H1 (cell line): ENCODE data around the gene KPNA6. TPM values are rescaled to one million over a fixed set of nuclear protein-coding genes. Genes with fewer than 3 reads are reported as not detected.

Source experiments
- CTCF ChIA-PET: fragments of 300-600 bp; sonication (Branson Sonifier 250); formaldehyde crosslinking; loops from one replicate; lab custom pipeline; 2021; ENCODE audit not compliant: partially characterized antibody; lab: Charles Lee
- POLR2A ChIA-PET: fragments of 300-600 bp; sonication (Branson Sonifier 250); formaldehyde crosslinking; loops from one replicate; lab custom pipeline; 2021; ENCODE audit warnings: inconsistent platforms; ENCODE audit not compliant: partially characterized antibody; lab: Charles Lee
- DNase-seq, 2 experiments: peaks; one replicate each; pipeline versions ENCODE4 v3.0.0 to v3.0.0-alpha.2; 2010 to 2022; ENCODE audit warnings: low spot score in 2 of 2, low read depth in 1 of 2, mixed read lengths in 1 of 2
- FAIRE-seq: peaks from 2 replicates; lab custom pipeline; 2011; peaks lifted over from hg19 to GRCh38; lab: Jason Lieb, UNC
- H2AFZ ChIP-seq: 2 replicates; pipeline ENCODE4 v1.8.1; 2012; ENCODE audit warnings: low read length, inconsistent platforms
- H2AK5ac ChIP-seq: 2 replicates; pipeline ENCODE4 v1.6.1; 2013; ENCODE audit warnings: low read depth, low read length
- H2BK120ac ChIP-seq: replicated peaks from 2 replicates; pipeline ENCODE3; 2013; ENCODE audit warnings: low read depth, low read length, inconsistent platforms
- H2BK12ac ChIP-seq: 2 replicates; pipeline ENCODE4 v1.6.1; 2013; ENCODE audit warnings: low read depth, low read length
- H2BK15ac ChIP-seq: 2 replicates; pipeline ENCODE4 v1.6.1; 2013; ENCODE audit warnings: low read length
- H2BK20ac ChIP-seq: 2 replicates; pipeline ENCODE4 v1.6.1; 2013; ENCODE audit warnings: low read length
- H2BK5ac ChIP-seq: 2 replicates; pipeline ENCODE4 v1.6.1; 2013; ENCODE audit warnings: low read depth, low read length
- H3K14ac ChIP-seq: 2 replicates; pipeline ENCODE4 v1.6.1; 2013; ENCODE audit warnings: inconsistent platforms; ENCODE audit not compliant: insufficient read length
- H3K18ac ChIP-seq: 2 replicates; pipeline ENCODE4 v1.6.1; 2013; ENCODE audit warnings: low read length; ENCODE audit errors: extremely low read depth
- H3K23ac ChIP-seq: 2 replicates; pipeline ENCODE4 v1.6.1; 2013; ENCODE audit warnings: inconsistent platforms; ENCODE audit not compliant: insufficient read length
- H3K23me2 ChIP-seq: 2 replicates; pipeline ENCODE4 v1.6.1; 2013; ENCODE audit warnings: low read depth, low read length
- H3K27ac ChIP-seq: 2 replicates; pipeline ENCODE4 v1.6.1; 2011; ENCODE audit warnings: low read depth, low read length, inconsistent platforms
- H3K27me3 ChIP-seq, 4 experiments: replicated peaks in 1 of 4; 1 replicate in 1 of 4; 2 replicates in 3 of 4; pipeline versions ENCODE4 v1.6.1 to v1.8.1; 2011 to 2013; ENCODE audit warnings: low read length in 3 of 4, mild to moderate bottlenecking in 3 of 4, inconsistent platforms in 2 of 4, mixed read lengths in 2 of 4, moderate library complexity in 1 of 4; ENCODE audit not compliant: control insufficient read depth in 3 of 4, insufficient read depth in 3 of 4; ENCODE audit errors: extremely low read depth in 1 of 4
- H3K36me3 ChIP-seq, 4 experiments: 2 replicates each; pipeline versions ENCODE4 v1.6.1 to v1.8.1; 2011 to 2013; ENCODE audit warnings: mild to moderate bottlenecking in 4 of 4, low read length in 3 of 4, moderate library complexity in 2 of 4, control low read depth in 1 of 4, inconsistent platforms in 1 of 4; ENCODE audit not compliant: insufficient read depth in 4 of 4, control insufficient read depth in 2 of 4
- H3K4ac ChIP-seq: replicated peaks from 2 replicates; pipeline ENCODE3; 2013; ENCODE audit warnings: low read length, low read depth, mixed read lengths, inconsistent platforms; ENCODE audit not compliant: insufficient read length
- H3K4me1 ChIP-seq, 4 experiments: replicated peaks in 1 of 4; 1 replicate in 1 of 4; 2 replicates in 3 of 4; pipeline versions ENCODE4 v1.6.1 to v1.8.1; 2011 to 2013; ENCODE audit warnings: low read length in 3 of 4, inconsistent platforms in 2 of 4, mixed read lengths in 1 of 4; ENCODE audit not compliant: insufficient read depth in 4 of 4, control insufficient read depth in 3 of 4
- H3K4me2 ChIP-seq, 2 experiments: 2 replicates each; pipeline versions ENCODE4 v1.6.1 to v1.8.1; 2011 to 2013; ENCODE audit warnings: low read depth in 2 of 2, low read length in 2 of 2, control low read depth in 1 of 2, inconsistent platforms in 1 of 2, mild to moderate bottlenecking in 1 of 2; ENCODE audit not compliant: insufficient read depth in 1 of 2
- H3K4me3 ChIP-seq, 4 experiments: fragments of 200-600, 300-600 bp in 1 of 4; sonication (generic), shearing (Covaris generic), sonication (Bioruptor Twin) in 1 of 4; 2 replicates each; pipeline versions ENCODE4 v1.5.1 to v1.8.1; 2011 to 2016; ENCODE audit warnings: low read length in 4 of 4, low read depth in 3 of 4, control low read depth in 2 of 4, inconsistent platforms in 2 of 4, mild to moderate bottlenecking in 2 of 4, mixed read lengths in 1 of 4, moderate library complexity in 1 of 4; ENCODE audit not compliant: insufficient read depth in 2 of 4; ENCODE audit errors: extremely low read depth in 1 of 4
- H3K56ac ChIP-seq: replicated peaks from 2 replicates; pipeline ENCODE3; 2013; ENCODE audit warnings: low read depth, mild to moderate bottlenecking, mixed read lengths, low read length, inconsistent platforms; ENCODE audit not compliant: insufficient read length
- H3K79me1 ChIP-seq: 2 replicates; pipeline ENCODE4 v1.6.1; 2013; ENCODE audit warnings: low read depth, low read length, control low read depth
- H3K79me2 ChIP-seq, 2 experiments: 2 replicates each; pipeline versions ENCODE4 v1.6.1 to v1.8.1; 2012 to 2013; ENCODE audit warnings: low read length in 2 of 2, mild to moderate bottlenecking in 2 of 2, inconsistent platforms in 1 of 2; ENCODE audit not compliant: insufficient read depth in 2 of 2, control insufficient read depth in 1 of 2
- H3K9ac ChIP-seq, 4 experiments: replicated peaks in 1 of 4; 1 replicate in 1 of 4; 2 replicates in 3 of 4; pipeline versions ENCODE4 v1.6.1 to v1.8.1; 2011 to 2013; ENCODE audit warnings: low read depth in 3 of 4, low read length in 3 of 4, control low read depth in 2 of 4, mild to moderate bottlenecking in 2 of 4, moderate library complexity in 2 of 4, inconsistent platforms in 1 of 4; ENCODE audit errors: extremely low read depth in 1 of 4
- H3K9me3 ChIP-seq, 2 experiments: 2 replicates each; pipeline versions ENCODE4 v1.6.1 to v1.8.1; 2012 to 2013; ENCODE audit warnings: mild to moderate bottlenecking in 2 of 2, moderate library complexity in 2 of 2, control low read depth in 1 of 2, inconsistent platforms in 1 of 2, low read depth in 1 of 2, low read length in 1 of 2, mixed read lengths in 1 of 2; ENCODE audit not compliant: insufficient read depth in 2 of 2
- H4K20me1 ChIP-seq, 2 experiments: replicated peaks in 1 of 2; 2 replicates each; pipeline versions ENCODE3 to v1.8.1; 2011 to 2013; ENCODE audit warnings: inconsistent platforms in 2 of 2, low read length in 2 of 2, mild to moderate bottlenecking in 1 of 2; ENCODE audit not compliant: insufficient read depth in 2 of 2, control insufficient read depth in 1 of 2
- H4K5ac ChIP-seq: 2 replicates; pipeline ENCODE4 v1.6.1; 2013; ENCODE audit warnings: low read length, low read depth, mixed read lengths, inconsistent platforms; ENCODE audit not compliant: insufficient read length
- H4K8ac ChIP-seq: 2 replicates; pipeline ENCODE4 v1.8.0; 2013; ENCODE audit warnings: mild to moderate bottlenecking, moderate library complexity, low read length, inconsistent platforms; ENCODE audit not compliant: insufficient read depth; ENCODE audit errors: extremely low read depth
- H4K91ac ChIP-seq: replicated peaks from 2 replicates; pipeline ENCODE3; 2013; ENCODE audit warnings: low read length, mixed read lengths, inconsistent platforms; ENCODE audit not compliant: insufficient read length
- ATF2 ChIP-seq: IDR thresholded peaks from 2 replicates; pipeline ENCODE4 v1.6.1; 2012; ENCODE audit warnings: low read length, inconsistent platforms
- BACH1 ChIP-seq: IDR thresholded peaks from 2 replicates; pipeline ENCODE4 v1.6.1; 2012; ENCODE audit warnings: low read length, improper control_type of control experiment
- CBX5 ChIP-seq: fragments of 300-800, 300-1000 bp; sonication (generic); IDR thresholded peaks from 2 replicates; pipeline ENCODE4 v1.7.1; 2016; ENCODE audit warnings: antibody characterized with exemption, low read length, low read depth
- KDM4A ChIP-seq: IDR thresholded peaks from one replicate; pipeline ENCODE4 v1.7.1; 2012; ENCODE audit warnings: low read depth, mild to moderate bottlenecking, moderate library complexity, low read length, inconsistent platforms; ENCODE audit not compliant: severe bottlenecking
- MAX ChIP-seq: IDR thresholded peaks from 2 replicates; pipeline ENCODE4 v1.6.1; 2012; ENCODE audit warnings: inconsistent platforms
- SIX5 ChIP-seq: IDR thresholded peaks from 2 replicates; pipeline ENCODE4 v1.6.1; 2011; ENCODE audit warnings: mild to moderate bottlenecking, low read depth, low read length
- SP1 ChIP-seq: IDR thresholded peaks from 2 replicates; pipeline ENCODE4 v1.6.1; 2011; ENCODE audit warnings: low read depth, low read length
- TAF7 ChIP-seq: optimal IDR thresholded peaks from 2 replicates; pipeline ENCODE3; 2011; ENCODE audit warnings: low read depth, mild to moderate bottlenecking, inconsistent platforms, low read length, moderate library complexity, borderline replicate concordance
- TEAD4 ChIP-seq: IDR thresholded peaks from 2 replicates; pipeline ENCODE4 v1.6.1; 2012; ENCODE audit warnings: low read depth, low read length, inconsistent platforms, mixed read lengths
- ZNF274 ChIP-seq: IDR thresholded peaks from 2 replicates; pipeline ENCODE4 v1.7.0; 2012; ENCODE audit warnings: low read length, borderline replicate concordance; ENCODE audit errors: extremely low read depth
- WGBS, 2 experiments: shearing (Covaris generic) in 1 of 2; methylation state at CpG; one replicate each; pipeline versions ENCODE4 v1.1.6 to v1.1.7; 2013 to 2015; ENCODE audit warnings: low lambda C conversion rate in 2 of 2, mixed read lengths in 2 of 2, inconsistent platforms in 1 of 2, low coverage in 1 of 2, missing lambda C conversion rate in 1 of 2; ENCODE audit not compliant: insufficient replicate concordance in 2 of 2, insufficient coverage in 1 of 2, insufficient read length in 1 of 2; ENCODE audit errors: extremely low coverage in 1 of 2, missing lambda C conversion rate in 1 of 2; 5-methylcytosine and 5-hydroxymethylcytosine counted together
- polyA plus RNA-seq, 7 experiments: library from polyadenylated mRNA; depleted of rRNA in 3 of 7; stranded (reverse) in 5 of 7; unstranded in 2 of 7; fragments of >200 nt in 5 of 7; fragments of 200-250 nt in 2 of 7; gene quantifications; 1 replicate in 5 of 7; 2 replicates in 1 of 7; 4 replicates in 1 of 7; pipeline versions ENCODE4 v1.2.1 to v1.2.3, GENCODE V29; 2011 to 2013; ENCODE audit warnings: missing spikeins in 2 of 7, mixed read lengths in 2 of 7
- total RNA-seq: library from RNA; stranded (reverse); fragmentation: NEBNext Ultra II Directional; extraction: Animal tissue kit (Norgen Biotek cat#: 25700); gene quantifications from 2 replicates; pipeline ENCODE4 v1.2.1, GENCODE V29; 2021
- TF ChIP-seq, protein P1 (sequence below): IDR thresholded peaks from 2 replicates; pipeline ENCODE4 v1.6.1; 2011; ENCODE audit warnings: low read length, improper control_type of control experiment

The KPNA6 gene
- total and polyA plus RNA-seq, 2 of the 8 experiments (the other 6 are each of a cell fraction or from before 2014, with no cell fraction given), result 24.2 to 120 TPM

GRCh38 chr1:32186491-32186890 lies 78.6 kb downstream of the KPNA6 start:
- H3K4ac ChIP-seq, result no peak overlapping the region
- H3K9ac ChIP-seq, result no peak overlapping the region
- H4K5ac ChIP-seq, result no peak overlapping the region
- peaks cover 7 to 30% of the 10 kb centered on the region in 2 experiments for H3K79me2 ChIP-seq
- peaks cover 37 to 79% (median 69%) of the 10 kb centered on the region in 4 experiments for H3K36me3 ChIP-seq
- POLR2A ChIA-PET, result interaction anchor here (0.6 to 21.3 kb wide), 9 partner anchors 2 to 150 kb away, joined by 3 to 332 read pairs (median 3); partner anchors contain the start of genes CCDC28B, IQCC, MARCKSL1 and TXLNA
- no peak overlapping the region for H2BK12ac ChIP-seq
- no peak overlapping the region for H4K91ac ChIP-seq
- H3K9me3 ChIP-seq, result no peaks in the 10 kb centered on the region
- no peak overlapping the region for H2BK120ac ChIP-seq
- no peak overlapping the region for H2BK20ac ChIP-seq
- no peak overlapping the region for H3K23ac ChIP-seq
- H3K27me3 ChIP-seq, result no peaks in the 10 kb centered on the region
- H2AFZ ChIP-seq, result no peak overlapping the region
- H3K56ac ChIP-seq, result no peak overlapping the region
- no peak overlapping the region for H3K27ac ChIP-seq
- no peak overlapping the region for H3K4me3 ChIP-seq
- H2BK5ac ChIP-seq, result 0 out of 2 replicates have a peak overlapping the region, but pooled peaks have one; percentile 68
- WGBS, 2 experiments, result 98% methylated on average over 2 of the region's 2 CpGs; no CpG with 5 or more reads in 1 of the 2 experiments
- CTCF ChIA-PET, result no interaction called here
- no peak overlapping the region for H3K18ac ChIP-seq
- DNase-seq, result no peak
- no peak overlapping the region for H3K14ac ChIP-seq
- no peak overlapping the region for H4K8ac ChIP-seq
- H3K4me1 ChIP-seq, result no peaks in the 10 kb centered on the region; a peak in 2 of 7 replicates
- no peak for FAIRE-seq
- no peak overlapping the region for H3K4me2 ChIP-seq
- H2BK15ac ChIP-seq, result no peak overlapping the region; the same call in 1 of the 2 replicates
- H4K20me1 ChIP-seq, result peaks cover 4 to 11% of the 10 kb centered on the region in 2 experiments
- peaks cover 2% of the 10 kb centered on the region; the same call in 1 of the 2 replicates for H3K79me1 ChIP-seq
- no peak overlapping the region for H2AK5ac ChIP-seq
- no peaks in the 10 kb centered on the region for H3K23me2 ChIP-seq
- TF ChIP-seq TAF7, result no peak
- TF ChIP-seq BACH1, result no peak
- TF ChIP-seq KDM4A, result no peak
- TF ChIP-seq ZNF274, result no peak
- TF ChIP-seq ATF2, result no peak
- TF ChIP-seq MAX, result no peak
- TF ChIP-seq SP1, result no peak
- TF ChIP-seq SIX5, result no peak
- TF ChIP-seq, protein P1, sequence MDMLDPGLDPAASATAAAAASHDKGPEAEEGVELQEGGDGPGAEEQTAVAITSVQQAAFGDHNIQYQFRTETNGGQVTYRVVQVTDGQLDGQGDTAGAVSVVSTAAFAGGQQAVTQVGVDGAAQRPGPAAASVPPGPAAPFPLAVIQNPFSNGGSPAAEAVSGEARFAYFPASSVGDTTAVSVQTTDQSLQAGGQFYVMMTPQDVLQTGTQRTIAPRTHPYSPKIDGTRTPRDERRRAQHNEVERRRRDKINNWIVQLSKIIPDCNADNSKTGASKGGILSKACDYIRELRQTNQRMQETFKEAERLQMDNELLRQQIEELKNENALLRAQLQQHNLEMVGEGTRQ, result no peak
- TF ChIP-seq CBX5, result no peak
- TF ChIP-seq TEAD4, result no peak
